ENCODE data around the gene BABAM2.

The BABAM2 gene

GRCh38 chr2:28224648-28225472 is 334.3 kb downstream of the BABAM2 start:
- Histone ChIP-seq H3K4me3 (ENCODE audit: insufficient read depth, low read length, poor library complexity, severe bottlenecking) (no peak overlapping the region), H4K20me1 (ENCODE audit: low read depth, low read length) (no peaks in the 10 kb centered on the region), H3K27ac (ENCODE audit: low read depth, low read length) (no peak overlapping the region), H3K79me2 (ENCODE audit: insufficient read depth, low read length) (no peaks in the 10 kb centered on the region), H3K9me3 (ENCODE audit: insufficient read depth, low read length) (no peaks in the 10 kb centered on the region), H3K4me2 (ENCODE audit: low read depth, low read length, poor library complexity, severe bottlenecking) (no peak overlapping the region), H3K27me3 (ENCODE audit: low read length) (no peaks in the 10 kb centered on the region), H3F3A (ENCODE audit: insufficient read depth) (no peaks in the 10 kb centered on the region), H3K9ac (ENCODE audit: low read length) (no peak overlapping the region), H2AFZ (ENCODE audit: low read depth, low read length, severe bottlenecking) (no peak overlapping the region), H3K9me2 (replicated peaks; ENCODE audit: insufficient read depth, low read length) (no peaks in the 10 kb centered on the region), H3K36me3 (ENCODE audit: low read length) (no peaks in the 10 kb centered on the region)
- no peak for TF ChIP-seq EZH2phosphoT487 (conservative IDR thresholded peaks at IDR 0.05; ENCODE audit: low read length)
- no peak for TF ChIP-seq CTCF (IDR thresholded peaks at IDR 0.05; ENCODE audit: insufficient read depth, low read length, poor library complexity, severe bottlenecking)

- no peak for TF ChIP-seq EZH2phosphoT487 (conservative IDR thresholded peaks at IDR 0.05; ENCODE audit: low read length)
- H3K4me2 ChIP-seq (ENCODE audit: low read depth, low read length, poor library complexity, severe bottlenecking), result no peak overlapping the region
- H3K4me3 ChIP-seq (ENCODE audit: insufficient read depth, low read length, poor library complexity, severe bottlenecking), result no peak overlapping the region
- no peak overlapping the region for H3K9ac ChIP-seq (ENCODE audit: low read length)
- no peaks in the 10 kb centered on the region for H3K27me3 ChIP-seq (ENCODE audit: low read length)
- no peaks in the 10 kb centered on the region for H3K79me2 ChIP-seq (ENCODE audit: insufficient read depth, low read length)
- H3K27ac ChIP-seq (ENCODE audit: low read depth, low read length), result no peak overlapping the region
- H2AFZ ChIP-seq (ENCODE audit: low read depth, low read length, severe bottlenecking), result no peak overlapping the region
- no peaks in the 10 kb centered on the region for H3K36me3 ChIP-seq (ENCODE audit: low read length)
- H3K9me3 ChIP-seq (ENCODE audit: insufficient read depth, low read length), result no peaks in the 10 kb centered on the region
- H3F3A ChIP-seq (ENCODE audit: insufficient read depth), result no peaks in the 10 kb centered on the region
- no peaks in the 10 kb centered on the region for H3K9me2 ChIP-seq (replicated peaks; ENCODE audit: insufficient read depth, low read length)
- H4K20me1 ChIP-seq (ENCODE audit: low read depth, low read length), result no peaks in the 10 kb centered on the region
These were observed 335.0 kb downstream of the BABAM2 start for GRCh38 chr2:28225473-28226080.

DNA sequence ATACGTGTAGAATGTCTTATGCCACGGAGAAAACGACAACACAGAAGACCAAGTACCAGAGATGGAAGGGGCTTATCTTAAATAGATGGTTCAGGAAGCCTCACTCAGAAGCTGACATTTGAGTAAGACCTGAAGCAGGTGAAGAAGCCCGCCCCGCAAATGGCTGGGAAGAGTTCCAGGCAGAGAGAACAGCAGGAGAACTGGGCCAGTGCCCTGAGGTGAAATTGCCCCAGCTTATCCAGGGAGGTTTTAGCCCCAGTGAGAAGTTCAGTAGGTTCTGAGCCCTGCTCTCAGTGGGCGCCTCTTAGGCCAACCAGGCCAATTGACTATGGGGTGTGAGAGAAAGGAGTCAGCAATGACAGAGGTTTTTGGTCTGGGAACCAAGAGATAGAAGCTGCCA is 336.0 kb downstream of the BABAM2 start:
- Histone ChIP-seq H3K27ac (ENCODE audit: low read depth, low read length) (no peak overlapping the region), H2AFZ (ENCODE audit: low read depth, low read length, severe bottlenecking) (no peak overlapping the region), H3K27me3 (ENCODE audit: low read length) (no peaks in the 10 kb centered on the region), H3K4me2 (ENCODE audit: low read depth, low read length, poor library complexity, severe bottlenecking) (no peak overlapping the region), H3K36me3 (ENCODE audit: low read length) (no peaks in the 10 kb centered on the region), H3F3A (ENCODE audit: insufficient read depth) (no peaks in the 10 kb centered on the region), H3K9ac (ENCODE audit: low read length) (no peak overlapping the region), H3K4me3 (ENCODE audit: insufficient read depth, low read length, poor library complexity, severe bottlenecking) (no peak overlapping the region), H4K20me1 (ENCODE audit: low read depth, low read length) (no peaks in the 10 kb centered on the region), H3K9me2 (replicated peaks; ENCODE audit: insufficient read depth, low read length) (no peaks in the 10 kb centered on the region), H3K79me2 (ENCODE audit: insufficient read depth, low read length) (no peaks in the 10 kb centered on the region), H3K9me3 (ENCODE audit: insufficient read depth, low read length) (no peaks in the 10 kb centered on the region)
- TF ChIP-seq CTCF (IDR thresholded peaks at IDR 0.05; ENCODE audit: insufficient read depth, low read length, poor library complexity, severe bottlenecking), result no peak
- no peak for TF ChIP-seq EZH2phosphoT487 (conservative IDR thresholded peaks at IDR 0.05; ENCODE audit: low read length)

- Histone ChIP-seq H3K9me3 (ENCODE audit: insufficient read depth, low read length) (no peaks in the 10 kb centered on the region), H4K20me1 (ENCODE audit: low read depth, low read length) (no peaks in the 10 kb centered on the region), H3K36me3 (ENCODE audit: low read length) (no peaks in the 10 kb centered on the region), H2AFZ (ENCODE audit: low read depth, low read length, severe bottlenecking) (no peak overlapping the region), H3K4me3 (ENCODE audit: insufficient read depth, low read length, poor library complexity, severe bottlenecking) (no peak overlapping the region), H3K27ac (ENCODE audit: low read depth, low read length) (no peak overlapping the region), H3K79me2 (ENCODE audit: insufficient read depth, low read length) (no peaks in the 10 kb centered on the region), H3K9ac (ENCODE audit: low read length) (no peak overlapping the region), H3K4me2 (ENCODE audit: low read depth, low read length, poor library complexity, severe bottlenecking) (no peak overlapping the region), H3K9me2 (replicated peaks; ENCODE audit: insufficient read depth, low read length) (no peaks in the 10 kb centered on the region), H3K27me3 (ENCODE audit: low read length) (no peaks in the 10 kb centered on the region), H3F3A (ENCODE audit: insufficient read depth) (no peaks in the 10 kb centered on the region)
- TF ChIP-seq CTCF (IDR thresholded peaks at IDR 0.05; ENCODE audit: insufficient read depth, low read length, poor library complexity, severe bottlenecking), result no peak
- TF ChIP-seq EZH2phosphoT487 (conservative IDR thresholded peaks at IDR 0.05; ENCODE audit: low read length), result no peak
These were observed 337.0 kb downstream of the BABAM2 start for GRCh38 chr2:28227498-28227897.

Measured in SU-DHL-6 (cell line).